Spinal cord (tissue), 10 donors: ENCODE measurements around the gene TOM1L2. TPM values are rescaled to one million over a fixed set of nuclear protein-coding genes. Genes with fewer than 3 reads are reported as not detected.
"Not testable (repeated sequence)": the region's sequence is repeated elsewhere in the genome, so short reads cannot be mapped to it uniquely, and the experiment has no call there.

ENCODE experiments used
- DNase-seq, 6 donors: peaks; one replicate each; pipeline versions ENCODE4 v3.0.0 to v3.0.0-alpha.2; 2013 to 2015; ENCODE audit warnings: low spot score in 6 of 6, low read depth in 4 of 6
- H3K27ac ChIP-seq: one replicate; pipeline ENCODE4 v1.5.1; 2013; ENCODE audit warnings: low read depth, low read length, control low read depth
- H3K27me3 ChIP-seq: one replicate; pipeline ENCODE4 v1.6.1; 2013; ENCODE audit warnings: low read length; ENCODE audit not compliant: control insufficient read depth, insufficient read depth
- H3K36me3 ChIP-seq: one replicate; pipeline ENCODE4 v1.6.1; 2013; ENCODE audit warnings: low read length; ENCODE audit not compliant: control insufficient read depth, insufficient read depth
- H3K4me1 ChIP-seq: one replicate; pipeline ENCODE4 v1.6.1; 2013; ENCODE audit warnings: low read length; ENCODE audit not compliant: control insufficient read depth, insufficient read depth
- H3K4me3 ChIP-seq: one replicate; pipeline ENCODE4 v1.5.1; 2013; ENCODE audit warnings: low read depth, low read length, control low read depth
- H3K9me3 ChIP-seq: one replicate; pipeline ENCODE4 v1.6.1; 2013; ENCODE audit warnings: low read length; ENCODE audit not compliant: control insufficient read depth, insufficient read depth
- WGBS: methylation state at CpG from one replicate; pipeline ENCODE4 v1.1.5; 2013; ENCODE audit warnings: missing lambda C conversion rate; ENCODE audit not compliant: insufficient coverage; 5-methylcytosine and 5-hydroxymethylcytosine counted together
- polyA plus RNA-seq, 2 donors: library from polyadenylated mRNA; unstranded; fragments of 120-200 nt; gene quantifications; one replicate each; pipeline ENCODE4 v1.2.1, GENCODE V29; 2013; ENCODE audit not compliant: insufficient read length in 2 of 2
- total RNA-seq, 2 donors: library from RNA; depleted of rRNA in 1 of 2; stranded (reverse); fragments of 120-200 nt in 1 of 2; fragments of >200 nt in 1 of 2; gene quantifications; one replicate each; pipeline versions ENCODE4 v1.2.3 to v1.2.4, GENCODE V29; 2013 to 2014
- donor health status: healthy.

The TOM1L2 gene
- total and polyA plus RNA-seq, 4 donors, result 44.3 to 121 (median 75.7) TPM

- Histone ChIP-seq H3K4me3 (no peak overlapping the region), H3K27me3 (no peaks in the 10 kb centered on the region), H3K27ac (peak overlapping the region; percentile 92), H3K9me3 (no peaks in the 10 kb centered on the region), H3K36me3 (no peaks in the 10 kb centered on the region), H3K4me1 (peaks cover 58% of the 10 kb centered on the region)
- 13% methylated on average over 3 of the region's 3 CpGs for WGBS
- DNase-seq, result peak in 1 of 6 donors; percentile 61
Measured at GRCh38 chr17:17922070-17922614, 50.1 kb downstream of the TOM1L2 start.

GRCh38 chr17:17921192-17922069 lies 50.8 kb downstream of the TOM1L2 start:
- DNase-seq, result peak in 2 of 6 donors; percentile 67 to 74
- Histone ChIP-seq H3K27me3 (no peaks in the 10 kb centered on the region), H3K9me3 (no peaks in the 10 kb centered on the region), H3K27ac (peak overlapping the region; percentile 92), H3K4me1 (peaks cover 53% of the 10 kb centered on the region), H3K36me3 (no peaks in the 10 kb centered on the region), H3K4me3 (no peak overlapping the region)
- WGBS, result 8% methylated on average over 3 of the region's 10 CpGs

GRCh38 chr17:17919169-17920107 lies 52.8 kb downstream of the TOM1L2 start:
- peaks cover 52% of the 10 kb centered on the region for H3K4me1 ChIP-seq
- peak overlapping the region; percentile 12 for H3K27ac ChIP-seq
- 50% methylated on average over 2 of the region's 5 CpGs for whole genome bisulfite sequencing
- no peak overlapping the region for H3K4me3 ChIP-seq
- no peaks in the 10 kb centered on the region for H3K36me3 ChIP-seq
- no peaks in the 10 kb centered on the region for H3K27me3 ChIP-seq
- H3K9me3 ChIP-seq, result no peaks in the 10 kb centered on the region
- peak in 3 of 6 donors; percentile 68 to 95 (median 91) for DNase-seq

- no peaks in the 10 kb centered on the region for H3K36me3 ChIP-seq
- H3K9me3 ChIP-seq, result no peaks in the 10 kb centered on the region
- H3K27ac ChIP-seq, result no peak overlapping the region
- H3K4me1 ChIP-seq, result peaks cover 47% of the 10 kb centered on the region
- H3K27me3 ChIP-seq, result no peaks in the 10 kb centered on the region
- DNase-seq, result no peak
- H3K4me3 ChIP-seq, result no peak overlapping the region
Measured at GRCh38 chr17:17917394-17917793, 54.8 kb downstream of the TOM1L2 start.

GRCh38 chr17:17915183-17915582 lies 57.0 kb downstream of the TOM1L2 start:
- no peak overlapping the region for H3K27ac ChIP-seq
- H3K4me1 ChIP-seq, result peaks cover 38% of the 10 kb centered on the region
- no peaks in the 10 kb centered on the region for H3K9me3 ChIP-seq
- no peaks in the 10 kb centered on the region for H3K27me3 ChIP-seq
- DNase-seq, result no peak
- H3K36me3 ChIP-seq, result no peaks in the 10 kb centered on the region
- H3K4me3 ChIP-seq, result no peak overlapping the region

GRCh38 chr17:17913695-17914332 lies 58.4 kb downstream of the TOM1L2 start:
- Histone ChIP-seq H3K4me3 (no peak overlapping the region), H3K36me3 (no peaks in the 10 kb centered on the region), H3K9me3 (no peaks in the 10 kb centered on the region), H3K4me1 (peaks cover 28% of the 10 kb centered on the region), H3K27ac (peak overlapping the region; percentile 70), H3K27me3 (no peaks in the 10 kb centered on the region)
- WGBS, result 25% methylated on average over 2 of the region's 4 CpGs
- peak in 2 of 6 donors; percentile 59 to 63 for DNase-seq

GRCh38 chr17:17912336-17912735 lies 59.9 kb downstream of the TOM1L2 start:
- not testable (repeated sequence) for H3K27ac ChIP-seq, H3K4me3 ChIP-seq, H3K9me3 ChIP-seq, H3K27me3 ChIP-seq, H3K36me3 ChIP-seq, DNase-seq
- peaks cover 24% of the 10 kb centered on the region for H3K4me1 ChIP-seq
- WGBS, result no CpG with 5 or more reads among the region's 27 CpGs

- H3K36me3 ChIP-seq, result peaks cover 8% of the 10 kb centered on the region
- whole genome bisulfite sequencing, result 22% methylated on average over 9 of the region's 10 CpGs
- H3K27me3 ChIP-seq, result no peaks in the 10 kb centered on the region
- H3K4me1 ChIP-seq, result peaks cover 33% of the 10 kb centered on the region
- H3K27ac ChIP-seq, result peak overlapping the region; percentile 71
- H3K4me3 ChIP-seq, result no peak overlapping the region
- peak in 3 of 6 donors; percentile 28 to 75 (median 71) for DNase-seq
- no peaks in the 10 kb centered on the region for H3K9me3 ChIP-seq
Measured at GRCh38 chr17:17911001-17911613, 61.1 kb downstream of the TOM1L2 start.

GRCh38 chr17:17910060-17910459 lies 62.1 kb downstream of the TOM1L2 start:
- Histone ChIP-seq H3K4me1 (peaks cover 33% of the 10 kb centered on the region), H3K27ac (no peak overlapping the region), H3K27me3 (no peaks in the 10 kb centered on the region), H3K9me3 (no peaks in the 10 kb centered on the region), H3K36me3 (peaks cover 13% of the 10 kb centered on the region), H3K4me3 (no peak overlapping the region)
- WGBS, result 72% methylated on average over 4 of the region's 4 CpGs
- no peak for DNase-seq
